ENCODE results near the gene XYLT1. TPM values are rescaled to one million over a fixed set of nuclear protein-coding genes. Genes with fewer than 3 reads are reported as not detected.

The XYLT1 gene
- total RNA-seq, 1 donor from 2014 or later = 27.3 TPM

GRCh38 chr16:17145029-17145428, 325.7 kb downstream of the XYLT1 start:
- Histone ChIP-seq H3K4me3 (no peak overlapping the region), H3K27ac (no peak overlapping the region), H3K4me1 (no peaks in the 10 kb centered on the region), H3K9me3 (no peaks in the 10 kb centered on the region), H3K27me3 (no peaks in the 10 kb centered on the region), H3K36me3 (peaks cover 0 to 4% of the 10 kb centered on the region in 2 donors)
- DNase-seq (ENCODE audit: extremely low spot score in 2 of 2) = no peak
- TF ChIP-seq POLR2A (IDR thresholded peaks at IDR 0.05) (no peak), CTCF (IDR thresholded peaks at IDR 0.05) (no peak), POLR2AphosphoS5 (IDR thresholded peaks at IDR 0.05; ENCODE audit: insufficient read depth in 1 of 2, low read depth in 1 of 2) (no peak)
- intact Hi-C loops (cut with DNase I) = no loop called here

GRCh38 chr16:17144431-17144830, 326.3 kb downstream of the XYLT1 start:
- Histone ChIP-seq H3K36me3 (peaks cover 0 to 4% of the 10 kb centered on the region in 2 donors), H3K4me3 (no peak overlapping the region), H3K4me1 (no peaks in the 10 kb centered on the region), H3K9me3 (no peaks in the 10 kb centered on the region), H3K27me3 (no peaks in the 10 kb centered on the region), H3K27ac (no peak overlapping the region)
- intact Hi-C loops (cut with DNase I) = no loop called here
- TF ChIP-seq CTCF (IDR thresholded peaks at IDR 0.05) = no peak
- TF ChIP-seq POLR2AphosphoS5 (IDR thresholded peaks at IDR 0.05; ENCODE audit: insufficient read depth in 1 of 2, low read depth in 1 of 2) = no peak
- no peak for TF ChIP-seq POLR2A (IDR thresholded peaks at IDR 0.05)
- DNase-seq (ENCODE audit: extremely low spot score in 2 of 2) = no peak

- Histone ChIP-seq H3K4me3 (no peak overlapping the region), H3K27ac (no peak overlapping the region), H3K4me1 (no peaks in the 10 kb centered on the region), H3K36me3 (peaks cover 0 to 4% of the 10 kb centered on the region in 2 donors), H3K9me3 (no peaks in the 10 kb centered on the region), H3K27me3 (no peaks in the 10 kb centered on the region)
- DNase-seq (ENCODE audit: extremely low spot score in 2 of 2) = no peak
- intact Hi-C loops (cut with DNase I) = no loop called here
- no peak for TF ChIP-seq POLR2AphosphoS5 (IDR thresholded peaks at IDR 0.05; ENCODE audit: insufficient read depth in 1 of 2, low read depth in 1 of 2)
- no peak for TF ChIP-seq CTCF (IDR thresholded peaks at IDR 0.05)
- TF ChIP-seq POLR2A (IDR thresholded peaks at IDR 0.05) = no peak
Observed at GRCh38 chr16:17143546-17144419, 327.0 kb downstream of the XYLT1 start.

GRCh38 chr16:17138801-17139200, 332.0 kb downstream of the XYLT1 start:
- no peak for DNase-seq (ENCODE audit: extremely low spot score in 2 of 2)
- no peak for TF ChIP-seq CTCF (IDR thresholded peaks at IDR 0.05)
- intact Hi-C loops (cut with DNase I) = no loop called here
- Histone ChIP-seq H3K4me3 (no peak overlapping the region), H3K27ac (no peak overlapping the region), H3K36me3 (peaks cover 0 to 29% of the 10 kb centered on the region in 2 donors), H3K27me3 (no peaks in the 10 kb centered on the region), H3K4me1 (no peaks in the 10 kb centered on the region), H3K9me3 (no peaks in the 10 kb centered on the region)

- Histone ChIP-seq H3K27me3 (no peaks in the 10 kb centered on the region), H3K4me3 (no peak overlapping the region), H3K9me3 (no peaks in the 10 kb centered on the region), H3K4me1 (no peaks in the 10 kb centered on the region), H3K27ac (no peak overlapping the region), H3K36me3 (peaks cover 0 to 25% of the 10 kb centered on the region in 2 donors)
- no peak for TF ChIP-seq POLR2A (IDR thresholded peaks at IDR 0.05)
- TF ChIP-seq CTCF (IDR thresholded peaks at IDR 0.05) = no peak
- TF ChIP-seq POLR2AphosphoS5 (IDR thresholded peaks at IDR 0.05; ENCODE audit: insufficient read depth in 1 of 2, low read depth in 1 of 2) = no peak
- intact Hi-C loops (cut with DNase I) = no loop called here
- no peak for DNase-seq (ENCODE audit: extremely low spot score in 2 of 2)
Observed at GRCh38 chr16:17135439-17135838, 335.3 kb downstream of the XYLT1 start.

All from vagina (tissue), 2 donors.